GM12878 (cell line): ENCODE results near the gene CEBPE. TPM values are rescaled to one million over a fixed set of nuclear protein-coding genes. Genes with fewer than 3 reads are reported as not detected.

Experiments
- ATAC-seq: fragments of 200-7000 bp; cut with Tn5 transposase; 3 replicates; pipeline ENCODE4 v1.9.1; 2020; ENCODE audit warnings: mild to moderate bottlenecking, moderate library complexity
- BruUV-seq: library from RNA; stranded (reverse); fragments of 400-500 nt; replicated peaks from 2 replicates; lab custom pipeline; 2021; lab: Mats Ljungman, UMichigan
- CTCF ChIA-PET: fragments of 300-600 bp; sonication (Branson Sonifier 250); formaldehyde crosslinking; extraction: SDS; loops from one replicate; lab custom pipeline; 2021; ENCODE audit warnings: inconsistent platforms; lab: Yijun Ruan, JAX
- POLR2A ChIA-PET: fragments of 350-600 bp; formaldehyde crosslinking; extraction: SDS; loops from one replicate; lab custom pipeline; 2021; ENCODE audit warnings: inconsistent platforms; lab: Charles Lee
- RAD21 ChIA-PET: fragments of 300-600 bp; sonication (Branson Sonifier 250); formaldehyde crosslinking; loops from one replicate; lab custom pipeline; 2023; ENCODE audit warnings: antibody characterized with exemption; ENCODE audit not compliant: unreplicated experiment; lab: Charles Lee
- SMC1A ChIA-PET: fragments of 300-600 bp; sonication (Branson Sonifier 250); formaldehyde crosslinking; loops from one replicate; lab custom pipeline; 2023; ENCODE audit not compliant: unreplicated experiment, uncharacterized antibody; lab: Charles Lee
- DNase-seq: peaks from one replicate; pipeline ENCODE4 v3.0.0-alpha.2; 2011; ENCODE audit warnings: low read depth, low spot score
- FAIRE-seq: peaks from 3 replicates; lab custom pipeline; 2011; peaks lifted over from hg19 to GRCh38; lab: Jason Lieb, UNC
- H2AFZ ChIP-seq: 2 replicates; pipeline ENCODE4 v1.6.0; 2011; ENCODE audit warnings: low read depth, low read length, control low read depth; ENCODE audit not compliant: control insufficient read depth
- H3K27ac ChIP-seq: 2 replicates; pipeline ENCODE4 v1.5.1; 2011; ENCODE audit warnings: control low read depth; ENCODE audit not compliant: control insufficient read depth, insufficient read depth
- H3K27me3 ChIP-seq, 2 experiments: replicated peaks in 1 of 2; 2 replicates each; pipeline versions ENCODE4 v1.6.0 to v1.6.1; 2011; ENCODE audit warnings: low read length in 1 of 2; ENCODE audit not compliant: control insufficient read depth in 2 of 2, insufficient read depth in 2 of 2
- H3K36me3 ChIP-seq, 2 experiments: 2 replicates each; pipeline ENCODE4 v1.5.1; 2011; ENCODE audit warnings: low read length in 1 of 2; ENCODE audit not compliant: control insufficient read depth in 2 of 2, insufficient read depth in 2 of 2
- H3K4me1 ChIP-seq: 2 replicates; pipeline ENCODE4 v1.6.1; 2011; ENCODE audit warnings: mild to moderate bottlenecking, low read length, moderate library complexity, mixed read lengths; ENCODE audit not compliant: control insufficient read depth, insufficient read depth
- H3K4me2 ChIP-seq: 2 replicates; pipeline ENCODE4 v1.6.0; 2011; ENCODE audit warnings: control low read depth; ENCODE audit not compliant: control insufficient read depth, insufficient read depth
- H3K4me3 ChIP-seq: fragments of 200-600 bp; sonication (generic); 2 replicates; pipeline ENCODE4 v1.5.1; 2016
- H3K79me2 ChIP-seq: 2 replicates; pipeline ENCODE4 v1.6.0; 2011; ENCODE audit warnings: low read length; ENCODE audit not compliant: control insufficient read depth, insufficient read depth
- H3K9ac ChIP-seq: 2 replicates; pipeline ENCODE4 v1.8.0; 2011; ENCODE audit warnings: low read length, control low read depth, mixed read lengths; ENCODE audit not compliant: control insufficient read depth, insufficient read depth
- H3K9me3 ChIP-seq: replicated peaks from 3 replicates; pipeline ENCODE4 v1.5.1; 2011; ENCODE audit warnings: mild to moderate bottlenecking, low read length; ENCODE audit not compliant: control insufficient read depth, insufficient read depth
- H4K20me1 ChIP-seq: 2 replicates; pipeline ENCODE4 v1.6.0; 2011; ENCODE audit not compliant: control insufficient read depth, insufficient read depth
- BMI1 ChIP-seq: fragments of 450-650 bp; IDR thresholded peaks from 2 replicates; pipeline ENCODE4 v1.6.1; 2016; ENCODE audit warnings: mild to moderate bottlenecking, moderate library complexity, borderline replicate concordance
- MTA2 ChIP-seq: fragments of 450-650 bp; IDR thresholded peaks from 2 replicates; pipeline ENCODE4 v1.6.1; 2016; ENCODE audit warnings: low read depth, mild to moderate bottlenecking, moderate library complexity
- MYB ChIP-seq: fragments of 150-350 bp; IDR thresholded peaks from 2 replicates; pipeline ENCODE4 v1.6.1; 2014; ENCODE audit warnings: mild to moderate bottlenecking, low read depth, low read length, borderline replicate concordance
- NBN ChIP-seq: fragments of 450-650 bp; IDR thresholded peaks from 2 replicates; pipeline ENCODE4 v1.6.1; 2016
- SMARCA5 ChIP-seq: fragments of 450-650 bp; IDR thresholded peaks from 2 replicates; pipeline ENCODE4 v1.6.1; 2017; ENCODE audit warnings: mild to moderate bottlenecking
- WGBS: methylation state at CpG from one replicate; pipeline ENCODE4 v1.1.6; 2016; ENCODE audit warnings: low lambda C conversion rate; ENCODE audit not compliant: insufficient replicate concordance, insufficient coverage; ENCODE audit errors: missing lambda C conversion rate; 5-methylcytosine and 5-hydroxymethylcytosine counted together
- in situ Hi-C: fragments of 300-500 bp; cut with MboI; formaldehyde crosslinking; loops from 9 replicates; pipeline ENCODE4 v1.14.3; 2018; ENCODE audit warnings: mixed read lengths
- intact Hi-C: fragments of 100-400 bp; cut with micrococcal nuclease; formaldehyde crosslinking; loops from one replicate; pipeline ENCODE4 v1.14.2; 2022; ENCODE audit not compliant: unreplicated experiment
- polyA plus RNA-seq, 11 experiments: library from polyadenylated mRNA; depleted of rRNA in 4 of 11; unstranded in 6 of 11; stranded (reverse) in 5 of 11; fragments of >200 nt; fragmentation: Nextera tagmentation in 4 of 11; fragmentation: Illumina TruSeq in 1 of 11; extraction: Ambion mirVana in 4 of 11; extraction: Trizol in 1 of 11; gene quantifications; 1 replicate in 1 of 11; 2 replicates in 10 of 11; pipeline versions ENCODE4 v1.2.1 to v1.2.3, GENCODE V29; 2011 to 2016; ENCODE audit warnings: inconsistent platforms in 2 of 11, missing spikeins in 2 of 11, low read depth in 1 of 11
- total RNA-seq, 4 experiments: library from RNA; depleted of rRNA in 3 of 4; stranded (reverse); fragments of >200 nt in 3 of 4; fragmentation: Illumina TruSeq in 1 of 4; extraction: Trizol in 1 of 4; gene quantifications; 2 replicates each; pipeline versions ENCODE4 v1.2.1 to v1.2.3, GENCODE V29; 2013 to 2021
- TF ChIP-seq, protein P1 (sequence below): IDR thresholded peaks from 2 replicates; pipeline ENCODE4 v1.6.1; 2011; ENCODE audit warnings: low read depth, mild to moderate bottlenecking, low read length, moderate library complexity, borderline replicate concordance; ENCODE audit errors: extremely low read depth
- TF ChIP-seq, protein P2 (sequence below), 3 experiments: IDR thresholded peaks in 2 of 3; conservative IDR thresholded peaks in 1 of 3; 2 replicates each; pipeline ENCODE4 v1.5.1; 2011; ENCODE audit warnings: low read depth in 3 of 3, low read length in 3 of 3, mild to moderate bottlenecking in 3 of 3, control low read depth in 2 of 3, moderate library complexity in 2 of 3, inconsistent platforms in 1 of 3, mixed read lengths in 1 of 3; ENCODE audit not compliant: control insufficient read depth in 2 of 3, insufficient read depth in 1 of 3; ENCODE audit errors: extremely low read depth in 1 of 3
- TF ChIP-seq, protein P3 (sequence below): IDR thresholded peaks from 2 replicates; pipeline ENCODE4 v1.6.1; 2011; ENCODE audit warnings: mild to moderate bottlenecking, low read depth, low read length, moderate library complexity; ENCODE audit not compliant: insufficient replicate concordance
- TF ChIP-seq, protein P4 (sequence below): fragments of 450-650 bp; IDR thresholded peaks from 2 replicates; pipeline ENCODE4 v1.6.1; 2017; ENCODE audit warnings: low read depth, mild to moderate bottlenecking, moderate library complexity

The CEBPE gene
- total and polyA plus RNA-seq, 10 of the 15 experiments (the other 5 are each of a cell fraction or from before 2014, with no cell fraction given) = 0.09 to 0.45 (median 0.24) TPM; not detected in 7

DNA sequence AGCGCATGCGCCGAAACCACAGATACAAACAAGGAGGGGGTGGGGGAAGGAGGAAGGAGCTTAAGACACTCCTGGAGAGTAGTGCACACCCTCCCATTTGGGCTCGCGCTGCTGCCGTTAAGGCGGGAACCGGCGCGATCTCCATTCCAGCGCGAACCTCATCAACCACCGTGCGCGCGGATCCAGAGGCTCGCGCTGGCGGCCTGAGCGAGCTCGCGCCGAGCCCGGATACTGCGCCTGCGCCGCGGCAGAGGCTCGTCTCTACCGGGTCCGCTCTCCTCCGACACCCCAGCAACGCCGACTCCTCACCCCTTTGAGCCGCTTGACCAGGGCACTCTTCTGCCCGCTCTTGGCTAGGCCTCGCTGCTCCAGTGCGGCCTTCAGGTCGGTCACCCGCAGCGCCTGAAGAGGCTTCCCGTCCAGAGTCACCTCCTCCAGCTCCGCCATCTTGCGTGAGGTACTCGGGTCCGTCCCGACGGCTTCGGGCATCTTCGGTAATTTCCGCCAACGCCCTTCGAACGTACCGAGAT, 24.3 kb downstream of the CEBPE start, which contains the start of gene ACIN1 (continued):
- TF ChIP-seq, protein P1, sequence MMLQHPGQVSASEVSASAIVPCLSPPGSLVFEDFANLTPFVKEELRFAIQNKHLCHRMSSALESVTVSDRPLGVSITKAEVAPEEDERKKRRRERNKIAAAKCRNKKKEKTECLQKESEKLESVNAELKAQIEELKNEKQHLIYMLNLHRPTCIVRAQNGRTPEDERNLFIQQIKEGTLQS = no peak
- TF ChIP-seq SMARCA5 = 0 out of 2 replicates have a peak, but pooled peaks have one; percentile 57
- TF ChIP-seq, all 136 proteins: peak for 32

DNA sequence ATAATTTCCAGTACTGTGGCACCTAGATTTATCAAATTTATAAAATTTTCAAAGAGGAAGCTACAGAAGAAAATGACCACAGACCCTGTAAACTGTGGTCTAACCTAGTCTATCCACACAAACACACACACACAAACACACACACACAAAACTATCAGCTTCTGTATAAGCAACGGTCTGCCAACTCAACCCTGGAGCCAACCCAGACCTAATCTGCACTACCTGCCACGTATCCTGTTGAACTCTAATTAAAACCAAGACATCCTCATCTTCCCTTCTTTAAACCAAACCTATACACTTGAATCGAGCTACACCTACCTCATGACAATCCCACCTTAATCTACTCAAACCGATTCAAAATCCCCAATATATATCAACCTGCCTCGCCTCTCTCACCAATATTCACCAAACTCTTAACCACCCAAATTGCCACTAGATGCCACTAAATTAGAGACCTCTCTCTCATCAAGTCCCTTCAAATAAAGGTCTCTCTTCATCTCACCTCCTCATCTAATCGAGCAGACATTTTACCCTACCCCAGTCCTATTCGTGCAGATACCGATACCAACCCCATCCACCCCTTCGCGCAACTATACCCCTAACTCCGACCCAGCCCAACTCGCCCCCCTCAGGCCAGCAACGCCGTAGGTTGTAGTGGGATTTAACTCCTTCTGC, 24.9 kb downstream of the CEBPE start:
- ChIA-PET CTCF (interaction anchor here (0.6 to 3.7 kb wide), 24 partner anchors 8 to 1021 kb away, joined by 3 to 65 read pairs (median 4); partner anchors contain the start of genes CEBPE, PABPN1 and PRMT5), RAD21 (interaction anchor here (1.1 to 2.5 kb wide), 10 partner anchors 12 to 617 kb away, joined by 3 to 23 read pairs (median 7); partner anchors contain the start of genes PABPN1 and PPP1R3E), SMC1A (interaction anchor here (0.5 to 3.0 kb wide), 17 partner anchors 9 to 1638 kb away, joined by 3 to 15 read pairs (median 4); partner anchors contain the start of genes CIROP, PRMT5 and SLC7A8), POLR2A (interaction anchor here (0.8 to 2.3 kb wide), 16 partner anchors 8 to 684 kb away, joined by 3 to 19 read pairs (median 5); partner anchors contain the start of genes CDH24, PABPN1 and PRMT5)
- Histone ChIP-seq H2AFZ (peak overlapping the region; percentile 99), H3K27me3 (no peaks in the 10 kb centered on the region), H3K79me2 (peaks cover 58% of the 10 kb centered on the region), H3K27ac (peak overlapping the region; percentile 99), H4K20me1 (0 out of 2 replicates have a peak, but pooled peaks cover 7% of the 10 kb centered on the region), H3K4me2 (peak overlapping the region; percentile 88), H3K36me3 (peaks cover 3 to 30% of the 10 kb centered on the region in 2 experiments), H3K9ac (peak overlapping the region; percentile 91), H3K4me1 (peaks cover 3% of the 10 kb centered on the region; the same call in 1 of the 2 replicates), H3K4me3 (peak overlapping the region; percentile 92), H3K9me3 (no peaks in the 10 kb centered on the region)
- no TSS peak for BruUV-seq
- TF ChIP-seq BMI1 (peak; percentile 12; the same call in 1 of the 2 replicates), NBN (peak; percentile 49; the same call in 1 of the 2 replicates), MYB (no peak), MTA2 (peak; percentile 39; the same call in 1 of the 2 replicates)
- TF ChIP-seq, protein P2, sequence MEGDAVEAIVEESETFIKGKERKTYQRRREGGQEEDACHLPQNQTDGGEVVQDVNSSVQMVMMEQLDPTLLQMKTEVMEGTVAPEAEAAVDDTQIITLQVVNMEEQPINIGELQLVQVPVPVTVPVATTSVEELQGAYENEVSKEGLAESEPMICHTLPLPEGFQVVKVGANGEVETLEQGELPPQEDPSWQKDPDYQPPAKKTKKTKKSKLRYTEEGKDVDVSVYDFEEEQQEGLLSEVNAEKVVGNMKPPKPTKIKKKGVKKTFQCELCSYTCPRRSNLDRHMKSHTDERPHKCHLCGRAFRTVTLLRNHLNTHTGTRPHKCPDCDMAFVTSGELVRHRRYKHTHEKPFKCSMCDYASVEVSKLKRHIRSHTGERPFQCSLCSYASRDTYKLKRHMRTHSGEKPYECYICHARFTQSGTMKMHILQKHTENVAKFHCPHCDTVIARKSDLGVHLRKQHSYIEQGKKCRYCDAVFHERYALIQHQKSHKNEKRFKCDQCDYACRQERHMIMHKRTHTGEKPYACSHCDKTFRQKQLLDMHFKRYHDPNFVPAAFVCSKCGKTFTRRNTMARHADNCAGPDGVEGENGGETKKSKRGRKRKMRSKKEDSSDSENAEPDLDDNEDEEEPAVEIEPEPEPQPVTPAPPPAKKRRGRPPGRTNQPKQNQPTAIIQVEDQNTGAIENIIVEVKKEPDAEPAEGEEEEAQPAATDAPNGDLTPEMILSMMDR (IDR thresholded peaks at IDR 0.05 in 2 of 3, conservative IDR thresholded peaks at IDR 0.05 in 1 of 3; ENCODE audit: control insufficient read depth in 2 of 3, extremely low read depth in 1 of 3, insufficient read depth in 1 of 3, low read depth in 3 of 3, low read length in 3 of 3) = peak; percentile 20 to 37 (median 31); a peak in 5 of 6 replicates
- TF ChIP-seq, protein P3, sequence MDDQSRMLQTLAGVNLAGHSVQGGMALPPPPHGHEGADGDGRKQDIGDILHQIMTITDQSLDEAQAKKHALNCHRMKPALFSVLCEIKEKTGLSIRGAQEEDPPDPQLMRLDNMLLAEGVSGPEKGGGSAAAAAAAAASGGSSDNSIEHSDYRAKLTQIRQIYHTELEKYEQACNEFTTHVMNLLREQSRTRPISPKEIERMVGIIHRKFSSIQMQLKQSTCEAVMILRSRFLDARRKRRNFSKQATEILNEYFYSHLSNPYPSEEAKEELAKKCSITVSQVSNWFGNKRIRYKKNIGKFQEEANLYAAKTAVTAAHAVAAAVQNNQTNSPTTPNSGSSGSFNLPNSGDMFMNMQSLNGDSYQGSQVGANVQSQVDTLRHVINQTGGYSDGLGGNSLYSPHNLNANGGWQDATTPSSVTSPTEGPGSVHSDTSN = no peak
- TF ChIP-seq, protein P4, sequence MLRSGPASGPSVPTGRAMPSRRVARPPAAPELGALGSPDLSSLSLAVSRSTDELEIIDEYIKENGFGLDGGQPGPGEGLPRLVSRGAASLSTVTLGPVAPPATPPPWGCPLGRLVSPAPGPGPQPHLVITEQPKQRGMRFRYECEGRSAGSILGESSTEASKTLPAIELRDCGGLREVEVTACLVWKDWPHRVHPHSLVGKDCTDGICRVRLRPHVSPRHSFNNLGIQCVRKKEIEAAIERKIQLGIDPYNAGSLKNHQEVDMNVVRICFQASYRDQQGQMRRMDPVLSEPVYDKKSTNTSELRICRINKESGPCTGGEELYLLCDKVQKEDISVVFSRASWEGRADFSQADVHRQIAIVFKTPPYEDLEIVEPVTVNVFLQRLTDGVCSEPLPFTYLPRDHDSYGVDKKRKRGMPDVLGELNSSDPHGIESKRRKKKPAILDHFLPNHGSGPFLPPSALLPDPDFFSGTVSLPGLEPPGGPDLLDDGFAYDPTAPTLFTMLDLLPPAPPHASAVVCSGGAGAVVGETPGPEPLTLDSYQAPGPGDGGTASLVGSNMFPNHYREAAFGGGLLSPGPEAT = peak; percentile 23; the same call in 1 of the 2 replicates
- DNase-seq = no peak
- under 1% methylated on average over 14 of the region's 14 CpGs for WGBS
- peak; percentile 13 for FAIRE-seq
- intact Hi-C loops (no loop called here), in situ Hi-C loops (no loop called here)
- ATAC-seq = no peak
